K562 (cell line): Measurements from ENCODE around the gene FBRS. TPM values are rescaled to one million over a fixed set of nuclear protein-coding genes. Genes with fewer than 3 reads are reported as not detected.

Source experiments
- CAMTA2 ChIP-seq: fragments of 250-450 bp; sonication (Bioruptor Pico); conservative IDR thresholded peaks from 2 replicates; pipeline ENCODE4 v1.5.1; 2022
- CBX3 ChIP-seq, 2 experiments: IDR thresholded peaks; 1 replicate in 1 of 2; 2 replicates in 1 of 2; pipeline ENCODE4 v1.6.1; 2012; ENCODE audit warnings: inconsistent platforms in 2 of 2, low read length in 2 of 2, borderline replicate concordance in 1 of 2, control low read depth in 1 of 2
- CHCHD3 ChIP-seq: fragments of 250-450 bp; sonication (Bioruptor Pico); IDR thresholded peaks from 2 replicates; pipeline ENCODE4 v2.1.2; 2022; ENCODE audit warnings: mild to moderate bottlenecking
- EGR1 ChIP-seq: fragments of 450-650 bp; conservative IDR thresholded peaks from 2 replicates; pipeline ENCODE4 v1.6.1; 2017; ENCODE audit warnings: mild to moderate bottlenecking
- FOXJ3 ChIP-seq: sonication (generic); formaldehyde crosslinking; IDR thresholded peaks from 2 replicates; pipeline ENCODE4 v1.4.0; 2020; ENCODE audit warnings: mild to moderate bottlenecking, missing genetic modification reagents
- GATAD2B ChIP-seq: fragments of 450-650 bp; IDR thresholded peaks from 2 replicates; pipeline ENCODE4 v1.6.1; 2017; ENCODE audit warnings: mild to moderate bottlenecking, borderline replicate concordance
- MYC ChIP-seq, 2 experiments: fragments of 250-450 bp in 1 of 2; sonication (Bioruptor Pico) in 1 of 2; IDR thresholded peaks; 2 replicates each; pipeline versions ENCODE4 v1.5.1 to v1.6.1; 2012 to 2021; ENCODE audit warnings: low read depth in 2 of 2, borderline replicate concordance in 1 of 2, improper control_type of control experiment in 1 of 2, low read length in 1 of 2, mild to moderate bottlenecking in 1 of 2, moderate library complexity in 1 of 2
- NFE2 ChIP-seq: IDR thresholded peaks from 2 replicates; pipeline ENCODE4 v1.6.1; 2014; ENCODE audit warnings: antibody characterized with exemption, low read depth
- POLR2AphosphoS2 ChIP-seq: IDR thresholded peaks from 2 replicates; pipeline ENCODE4 v1.6.1; 2012; ENCODE audit warnings: low read length, improper control_type of control experiment
- POLR2AphosphoS5 ChIP-seq: IDR thresholded peaks from 2 replicates; pipeline ENCODE4 v1.6.1; 2011; ENCODE audit warnings: mild to moderate bottlenecking, low read depth, low read length, moderate library complexity; ENCODE audit not compliant: control insufficient read depth, insufficient read depth
- RAD21 ChIP-seq, 2 experiments: fragments of 250-450 bp in 1 of 2; fragments of 450-650 bp in 1 of 2; sonication (Bioruptor Pico) in 1 of 2; formaldehyde crosslinking in 1 of 2; IDR thresholded peaks in 1 of 2; conservative IDR thresholded peaks in 1 of 2; 2 replicates each; pipeline versions ENCODE4 v1.4.0 to v1.8.0; 2020 to 2022; ENCODE audit warnings: mild to moderate bottlenecking in 2 of 2, moderate library complexity in 1 of 2
- RAD51 ChIP-seq: fragments of 450-650 bp; IDR thresholded peaks from 2 replicates; pipeline ENCODE4 v1.7.1; 2016; ENCODE audit warnings: low read depth, mild to moderate bottlenecking, borderline replicate concordance
- SMARCC2 ChIP-seq: fragments of 450-650 bp; IDR thresholded peaks from 2 replicates; pipeline ENCODE4 v1.6.1; 2017; ENCODE audit warnings: antibody characterized with exemption, moderate library complexity, mild to moderate bottlenecking, low read depth
- TEAD2 ChIP-seq: fragments of 450-650 bp; IDR thresholded peaks from 2 replicates; pipeline ENCODE4 v1.6.1; 2016; ENCODE audit warnings: missing genetic modification characterization, control low read depth, missing compliant biosample characterization
- ZNF124 ChIP-seq: sonication (generic); formaldehyde crosslinking; IDR thresholded peaks from 2 replicates; pipeline ENCODE4 v1.8.1; 2022; ENCODE audit warnings: missing genetic modification reagents
- ZNF583 ChIP-seq: fragments of 250-450 bp; sonication (Bioruptor Pico); IDR thresholded peaks from 2 replicates; pipeline ENCODE4 v1.4.0; 2020
- ZNF586 ChIP-seq: fragments of 450-650 bp; formaldehyde crosslinking; conservative IDR thresholded peaks from 2 replicates; pipeline ENCODE4 v1.4.0; 2020; ENCODE audit warnings: mild to moderate bottlenecking, moderate library complexity
- ZZZ3 ChIP-seq: fragments of 450-650 bp; IDR thresholded peaks from 2 replicates; pipeline ENCODE4 v1.6.1; 2016; ENCODE audit warnings: antibody characterized with exemption, mild to moderate bottlenecking, moderate library complexity
- polyA plus RNA-seq, 8 experiments: library from polyadenylated mRNA; depleted of rRNA in 4 of 8; stranded (reverse) in 5 of 8; unstranded in 3 of 8; fragments of >200 nt; fragmentation: Nextera tagmentation in 2 of 8; fragmentation: Illumina TruSeq in 1 of 8; extraction: Ambion mirVana in 2 of 8; extraction: Trizol in 1 of 8; gene quantifications; 2 replicates each; pipeline versions ENCODE4 v1.2.1 to v1.2.3, GENCODE V29; 2011 to 2014; ENCODE audit warnings: inconsistent platforms in 1 of 8, missing spikeins in 1 of 8
- total RNA-seq, 7 experiments: library from RNA; depleted of rRNA in 6 of 7; stranded (reverse); fragments of >200 nt in 6 of 7; fragmentation: Illumina TruSeq in 2 of 7; extraction: Trizol in 2 of 7; gene quantifications; 2 replicates each; pipeline versions ENCODE4 v1.2.1 to v1.2.3, GENCODE V29; 2011 to 2021; ENCODE audit warnings: low replicate concordance in 1 of 7
- TF ChIP-seq, protein P1 (sequence below): fragments of 450-650 bp; conservative IDR thresholded peaks from 2 replicates; pipeline ENCODE4 v1.6.1; 2016; ENCODE audit warnings: missing genetic modification characterization, low read depth, mild to moderate bottlenecking, missing compliant biosample characterization, moderate library complexity
- TF ChIP-seq, protein P2 (sequence below): fragments of 250-450 bp; sonication (Bioruptor Pico); IDR thresholded peaks from 2 replicates; pipeline ENCODE4 v1.5.0; 2022; ENCODE audit warnings: mild to moderate bottlenecking
- TF ChIP-seq, protein P3 (sequence below): sonication (generic); formaldehyde crosslinking; IDR thresholded peaks from 2 replicates; pipeline ENCODE4 v1.8.1; 2023; ENCODE audit warnings: mild to moderate bottlenecking, missing genetic modification reagents, moderate library complexity
- TF ChIP-seq, protein P4 (sequence below): fragments of 250-450 bp; sonication (Bioruptor Pico); IDR thresholded peaks from 2 replicates; pipeline ENCODE4 v1.8.0; 2021; ENCODE audit warnings: mild to moderate bottlenecking, moderate library complexity

The FBRS gene
- total and polyA plus RNA-seq, 9 of the 15 experiments (the other 6 are each of a cell fraction or from before 2014, with no cell fraction given) = 0.32 to 59.5 (median 13.1) TPM

DNA sequence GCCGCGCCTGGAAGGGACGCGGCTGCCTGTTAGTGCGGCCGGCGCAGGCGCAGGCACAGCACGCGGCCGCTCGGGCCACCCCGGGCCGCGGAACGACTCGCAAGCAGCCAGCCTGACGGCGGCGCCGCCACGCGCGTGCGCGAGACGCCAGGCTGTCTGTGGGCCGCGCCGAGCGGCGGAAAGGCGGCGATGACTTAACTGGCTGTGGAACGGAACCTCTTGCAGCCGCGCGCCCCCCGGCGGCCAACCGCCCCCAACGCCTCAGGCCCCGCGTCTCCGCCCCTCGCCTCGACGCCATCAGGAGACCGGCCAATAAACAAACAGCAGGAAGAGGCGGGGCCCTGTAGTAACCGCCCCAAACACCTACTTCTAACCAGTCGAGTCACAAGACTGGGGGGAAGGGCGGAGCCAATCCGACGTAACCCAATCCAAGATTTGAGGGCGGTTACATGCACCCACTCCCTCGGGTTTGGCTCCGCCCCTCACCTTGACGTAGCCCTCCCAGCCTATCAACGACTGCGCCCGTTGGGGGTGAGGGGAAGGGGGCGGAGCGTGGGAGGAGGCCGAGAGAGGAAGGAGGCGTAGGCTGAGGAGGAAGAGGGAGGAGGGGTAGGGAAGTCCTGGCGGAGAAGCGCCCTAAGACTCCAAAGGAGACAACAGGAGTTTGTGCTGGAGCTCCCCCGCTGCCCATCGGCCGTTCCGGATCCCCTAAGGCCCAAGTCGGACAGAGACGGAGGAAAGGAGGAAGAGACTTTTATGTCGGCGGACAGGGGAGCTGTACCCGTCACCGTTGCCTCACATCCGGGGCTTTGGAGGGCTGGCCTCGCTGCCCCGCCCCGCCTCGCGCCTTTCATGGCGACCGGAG lies at the start of gene FBRS (continued):
- TF ChIP-seq RAD21 (CRISPR knock-in tag; conservative IDR thresholded peaks at IDR 0.05 in 1 of 2, IDR thresholded peaks at IDR 0.05 in 1 of 2) (peak; percentile 78 to 82), POLR2AphosphoS2 (no peak; the same call in 1 of the 2 replicates), ZZZ3 (no peak), RAD51 (no peak), POLR2AphosphoS5 (peak; percentile 77), GATAD2B (peak; percentile 100), CAMTA2 (CRISPR knock-in tag) (no peak), CHCHD3 (CRISPR knock-in tag) (no peak), CBX3 (IDR thresholded peaks at IDR 0.05; ENCODE audit: borderline replicate concordance in 1 of 2, low read length in 2 of 2) (no peak), ZNF124 (CRISPR knock-in tag) (no peak), EGR1 (peak; percentile 100), ZNF583 (CRISPR knock-in tag) (no peak), SMARCC2 (no peak), ZNF586 (CRISPR knock-in tag) (no peak), TEAD2 (tag) (no peak), NFE2 (peak; percentile 49; the same call in 1 of the 2 replicates), FOXJ3 (CRISPR knock-in tag) (no peak), MYC (IDR thresholded peaks at IDR 0.05; ENCODE audit: low read depth, low read length) (peak; percentile 92), MYC (CRISPR knock-in tag; IDR thresholded peaks at IDR 0.05; ENCODE audit: borderline replicate concordance, low read depth) (no peak; the same call in 1 of the 2 replicates)
- TF ChIP-seq, protein P1, sequence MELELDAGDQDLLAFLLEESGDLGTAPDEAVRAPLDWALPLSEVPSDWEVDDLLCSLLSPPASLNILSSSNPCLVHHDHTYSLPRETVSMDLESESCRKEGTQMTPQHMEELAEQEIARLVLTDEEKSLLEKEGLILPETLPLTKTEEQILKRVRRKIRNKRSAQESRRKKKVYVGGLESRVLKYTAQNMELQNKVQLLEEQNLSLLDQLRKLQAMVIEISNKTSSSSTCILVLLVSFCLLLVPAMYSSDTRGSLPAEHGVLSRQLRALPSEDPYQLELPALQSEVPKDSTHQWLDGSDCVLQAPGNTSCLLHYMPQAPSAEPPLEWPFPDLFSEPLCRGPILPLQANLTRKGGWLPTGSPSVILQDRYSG (tag) = no peak
- TF ChIP-seq, protein P2, sequence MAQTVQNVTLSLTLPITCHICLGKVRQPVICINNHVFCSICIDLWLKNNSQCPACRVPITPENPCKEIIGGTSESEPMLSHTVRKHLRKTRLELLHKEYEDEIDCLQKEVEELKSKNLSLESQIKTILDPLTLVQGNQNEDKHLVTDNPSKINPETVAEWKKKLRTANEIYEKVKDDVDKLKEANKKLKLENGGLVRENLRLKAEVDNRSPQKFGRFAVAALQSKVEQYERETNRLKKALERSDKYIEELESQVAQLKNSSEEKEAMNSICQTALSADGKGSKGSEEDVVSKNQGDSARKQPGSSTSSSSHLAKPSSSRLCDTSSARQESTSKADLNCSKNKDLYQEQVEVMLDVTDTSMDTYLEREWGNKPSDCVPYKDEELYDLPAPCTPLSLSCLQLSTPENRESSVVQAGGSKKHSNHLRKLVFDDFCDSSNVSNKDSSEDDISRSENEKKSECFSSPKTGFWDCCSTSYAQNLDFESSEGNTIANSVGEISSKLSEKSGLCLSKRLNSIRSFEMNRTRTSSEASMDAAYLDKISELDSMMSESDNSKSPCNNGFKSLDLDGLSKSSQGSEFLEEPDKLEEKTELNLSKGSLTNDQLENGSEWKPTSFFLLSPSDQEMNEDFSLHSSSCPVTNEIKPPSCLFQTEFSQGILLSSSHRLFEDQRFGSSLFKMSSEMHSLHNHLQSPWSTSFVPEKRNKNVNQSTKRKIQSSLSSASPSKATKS (CRISPR knock-in tag) = peak; percentile 18; the same call in 1 of the 2 replicates
- TF ChIP-seq, protein P3, sequence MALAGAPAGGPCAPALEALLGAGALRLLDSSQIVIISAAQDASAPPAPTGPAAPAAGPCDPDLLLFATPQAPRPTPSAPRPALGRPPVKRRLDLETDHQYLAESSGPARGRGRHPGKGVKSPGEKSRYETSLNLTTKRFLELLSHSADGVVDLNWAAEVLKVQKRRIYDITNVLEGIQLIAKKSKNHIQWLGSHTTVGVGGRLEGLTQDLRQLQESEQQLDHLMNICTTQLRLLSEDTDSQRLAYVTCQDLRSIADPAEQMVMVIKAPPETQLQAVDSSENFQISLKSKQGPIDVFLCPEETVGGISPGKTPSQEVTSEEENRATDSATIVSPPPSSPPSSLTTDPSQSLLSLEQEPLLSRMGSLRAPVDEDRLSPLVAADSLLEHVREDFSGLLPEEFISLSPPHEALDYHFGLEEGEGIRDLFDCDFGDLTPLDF (CRISPR knock-in tag) = peak; percentile 82
- TF ChIP-seq, protein P4, sequence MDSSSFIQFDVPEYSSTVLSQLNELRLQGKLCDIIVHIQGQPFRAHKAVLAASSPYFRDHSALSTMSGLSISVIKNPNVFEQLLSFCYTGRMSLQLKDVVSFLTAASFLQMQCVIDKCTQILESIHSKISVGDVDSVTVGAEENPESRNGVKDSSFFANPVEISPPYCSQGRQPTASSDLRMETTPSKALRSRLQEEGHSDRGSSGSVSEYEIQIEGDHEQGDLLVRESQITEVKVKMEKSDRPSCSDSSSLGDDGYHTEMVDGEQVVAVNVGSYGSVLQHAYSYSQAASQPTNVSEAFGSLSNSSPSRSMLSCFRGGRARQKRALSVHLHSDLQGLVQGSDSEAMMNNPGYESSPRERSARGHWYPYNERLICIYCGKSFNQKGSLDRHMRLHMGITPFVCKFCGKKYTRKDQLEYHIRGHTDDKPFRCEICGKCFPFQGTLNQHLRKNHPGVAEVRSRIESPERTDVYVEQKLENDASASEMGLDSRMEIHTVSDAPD (CRISPR knock-in tag) = no peak
